ENCODE measurements around the gene ECM2. TPM values are rescaled to one million over a fixed set of nuclear protein-coding genes. Genes with fewer than 3 reads are reported as not detected.

ECM2 gene
- total and polyA plus RNA-seq, 2 of the 8 experiments (the other 6 are each of a cell fraction or from before 2014, with no cell fraction given) = not detected

- H4K91ac ChIP-seq (replicated peaks; ENCODE audit: insufficient read length, low read length) = no peak overlapping the region
- no peak overlapping the region for H2AFZ ChIP-seq (ENCODE audit: low read length)
- no peak for FAIRE-seq
- H2BK12ac ChIP-seq (ENCODE audit: low read depth, low read length) = no peak overlapping the region
- no peak overlapping the region for H4K8ac ChIP-seq (ENCODE audit: extremely low read depth, insufficient read depth, low read length)
- H3K9ac ChIP-seq (replicated peaks in 1 of 4; ENCODE audit: extremely low read depth in 1 of 4, low read depth in 3 of 4, low read length in 3 of 4) = no peak overlapping the region; a peak in 1 of 7 replicates
- no peak overlapping the region for H2BK5ac ChIP-seq (ENCODE audit: low read depth, low read length)
- 92% methylated on average over 3 of the region's 3 CpGs; no CpG with 5 or more reads in 1 of the 2 experiments for WGBS, 2 experiments (ENCODE audit: extremely low coverage in 1 of 2, insufficient coverage in 1 of 2, insufficient read length in 1 of 2, insufficient replicate concordance in 2 of 2, low coverage in 1 of 2, low lambda C conversion rate in 2 of 2, missing lambda C conversion rate in 1 of 2)
- no peak for TF ChIP-seq RFX5 (IDR thresholded peaks at IDR 0.05; ENCODE audit: borderline replicate concordance, low read depth, low read length)
- no peak for TF ChIP-seq CREB1 (IDR thresholded peaks at IDR 0.05)
- H3K79me2 ChIP-seq (ENCODE audit: control insufficient read depth in 1 of 2, insufficient read depth in 2 of 2, low read length in 2 of 2) = no peaks in the 10 kb centered on the region
- no peak overlapping the region for H3K4me3 ChIP-seq (ENCODE audit: extremely low read depth in 1 of 4, insufficient read depth in 2 of 4, low read depth in 3 of 4, low read length in 4 of 4)
- H3K27ac ChIP-seq (ENCODE audit: low read depth, low read length) = no peak overlapping the region
- H2AK5ac ChIP-seq (ENCODE audit: low read depth, low read length) = no peak overlapping the region
- no peak overlapping the region for H2BK20ac ChIP-seq (ENCODE audit: low read length)
- no peaks in the 10 kb centered on the region for H3K23me2 ChIP-seq (ENCODE audit: low read depth, low read length)
- H3K9me3 ChIP-seq (ENCODE audit: insufficient read depth in 2 of 2, low read depth in 1 of 2, low read length in 1 of 2) = peaks cover 0 to 3% of the 10 kb centered on the region in 2 experiments; a peak in 1 of 4 replicates
- H3K4ac ChIP-seq (replicated peaks; ENCODE audit: insufficient read length, low read depth, low read length) = no peak overlapping the region
- no peak for DNase-seq (ENCODE audit: low read depth in 1 of 2, low spot score in 2 of 2)
- H3K36me3 ChIP-seq (ENCODE audit: control insufficient read depth in 2 of 4, insufficient read depth in 4 of 4, low read length in 3 of 4) = no peaks in the 10 kb centered on the region
- H2BK120ac ChIP-seq (replicated peaks; ENCODE audit: low read depth, low read length) = no peak overlapping the region
- no peaks in the 10 kb centered on the region for H4K20me1 ChIP-seq (replicated peaks in 1 of 2; ENCODE audit: control insufficient read depth in 1 of 2, insufficient read depth in 2 of 2, low read length in 2 of 2)
- CTCF ChIA-PET (ENCODE audit: partially characterized antibody) = interaction anchor here (1.3 kb wide), 1 partner anchor 19 kb away, joined by 3 read pairs; no protein-coding TSS in a partner anchor
- H3K56ac ChIP-seq (replicated peaks; ENCODE audit: insufficient read length, low read depth, low read length) = no peak overlapping the region
- no peak overlapping the region for H3K18ac ChIP-seq (ENCODE audit: extremely low read depth, low read length)
- no peak overlapping the region for H2BK15ac ChIP-seq (ENCODE audit: low read length)
- H4K5ac ChIP-seq (ENCODE audit: insufficient read length, low read depth, low read length) = no peak overlapping the region
- H3K4me2 ChIP-seq (ENCODE audit: insufficient read depth in 1 of 2, low read depth in 2 of 2, low read length in 2 of 2) = no peak overlapping the region
- H3K4me1 ChIP-seq (replicated peaks in 1 of 4; ENCODE audit: control insufficient read depth in 3 of 4, insufficient read depth in 4 of 4, low read length in 3 of 4) = no peaks in the 10 kb centered on the region
- no peak overlapping the region for H3K14ac ChIP-seq (ENCODE audit: insufficient read length)
- H3K23ac ChIP-seq (ENCODE audit: insufficient read length) = no peak overlapping the region
- H3K27me3 ChIP-seq (replicated peaks in 1 of 4; ENCODE audit: control insufficient read depth in 3 of 4, extremely low read depth in 1 of 4, insufficient read depth in 3 of 4, low read length in 3 of 4) = no peaks in the 10 kb centered on the region
- POLR2A ChIA-PET (ENCODE audit: partially characterized antibody) = no interaction called here
- H3K79me1 ChIP-seq (ENCODE audit: low read depth, low read length) = no peaks in the 10 kb centered on the region
These were observed 11.6 kb upstream of the ECM2 start for GRCh38 chr9:92547356-92547755.
